HepG2 (cell line): ENCODE results near the gene PCP4L1. TPM values are rescaled to one million over a fixed set of nuclear protein-coding genes. Genes with fewer than 3 reads are reported as not detected.

ENCODE experiments used
- FOXK2 ChIP-seq: fragments of 450-650 bp; IDR thresholded peaks from 2 replicates; pipeline ENCODE4 v1.6.1; 2016
- GFI1 ChIP-seq: sonication (generic); formaldehyde crosslinking; IDR thresholded peaks from 2 replicates; pipeline ENCODE4 v1.5.0; 2020; ENCODE audit warnings: missing genetic modification reagents, mild to moderate bottlenecking, borderline replicate concordance
- HMG20B ChIP-seq: conservative IDR thresholded peaks from 2 replicates; pipeline ENCODE4 v1.6.1; 2016; ENCODE audit warnings: missing genetic modification reagents, missing compliant biosample characterization
- KAT7 ChIP-seq: IDR thresholded peaks from 2 replicates; pipeline ENCODE4 v1.6.1; 2018; ENCODE audit warnings: borderline replicate concordance, missing compliant biosample characterization
- NPAS2 ChIP-seq: sonication (generic); formaldehyde crosslinking; IDR thresholded peaks from 2 replicates; pipeline ENCODE4 v1.8.0; 2022; ENCODE audit warnings: mild to moderate bottlenecking, missing genetic modification reagents, borderline replicate concordance
- RBFOX2 ChIP-seq: fragments of 200-400 bp; formaldehyde crosslinking; IDR thresholded peaks from 2 replicates; pipeline ENCODE4 v1.6.1; 2017; ENCODE audit warnings: low read depth, mild to moderate bottlenecking, low read length
- SPEN ChIP-seq: sonication (generic); formaldehyde crosslinking; IDR thresholded peaks from 2 replicates; pipeline ENCODE4 v1.5.1; 2020; ENCODE audit warnings: low read depth, mild to moderate bottlenecking, missing genetic modification reagents
- SRY ChIP-seq: sonication (generic); formaldehyde crosslinking; IDR thresholded peaks from 2 replicates; pipeline ENCODE4 v1.8.0; 2022; ENCODE audit warnings: mild to moderate bottlenecking, missing genetic modification reagents
- TFAP4 ChIP-seq: sonication (generic); IDR thresholded peaks from 2 replicates; pipeline ENCODE4 v1.6.1; 2016; ENCODE audit warnings: low read depth, borderline replicate concordance
- ZBTB39 ChIP-seq: sonication (generic); formaldehyde crosslinking; IDR thresholded peaks from 2 replicates; pipeline ENCODE4 v1.5.0; 2020; ENCODE audit warnings: missing genetic modification reagents
- ZFP36L1 ChIP-seq: sonication (generic); formaldehyde crosslinking; IDR thresholded peaks from 2 replicates; pipeline ENCODE4 v1.8.0; 2022; ENCODE audit warnings: mild to moderate bottlenecking, missing genetic modification reagents, moderate library complexity
- ZFP90 ChIP-seq: sonication (generic); formaldehyde crosslinking; IDR thresholded peaks from 2 replicates; pipeline ENCODE4 v1.8.0; 2022; ENCODE audit warnings: missing genetic modification reagents, mild to moderate bottlenecking, inconsistent platforms, borderline replicate concordance
- ZNF274 ChIP-seq: sonication (generic); formaldehyde crosslinking; IDR thresholded peaks from 2 replicates; pipeline ENCODE4 v1.5.1; 2020; ENCODE audit warnings: mild to moderate bottlenecking, missing genetic modification reagents
- ZNF280B ChIP-seq: sonication (generic); formaldehyde crosslinking; IDR thresholded peaks from 2 replicates; pipeline ENCODE4 v1.5.0; 2020; ENCODE audit warnings: missing genetic modification reagents, mild to moderate bottlenecking, borderline replicate concordance
- ZNF343 ChIP-seq: sonication (generic); formaldehyde crosslinking; IDR thresholded peaks from 2 replicates; pipeline ENCODE4 v1.4.0; 2020; ENCODE audit warnings: mild to moderate bottlenecking, missing genetic modification reagents
- ZNF414 ChIP-seq: sonication (generic); formaldehyde crosslinking; IDR thresholded peaks from 2 replicates; pipeline ENCODE4 v1.5.0; 2020; ENCODE audit warnings: missing genetic modification reagents
- ZNF546 ChIP-seq: sonication (generic); formaldehyde crosslinking; conservative IDR thresholded peaks from 2 replicates; pipeline ENCODE4 v1.8.1; 2023; ENCODE audit warnings: mild to moderate bottlenecking, missing genetic modification reagents
- ZNF547 ChIP-seq: sonication (generic); formaldehyde crosslinking; IDR thresholded peaks from 2 replicates; pipeline ENCODE4 v1.5.1; 2020; ENCODE audit warnings: mild to moderate bottlenecking, missing genetic modification reagents
- ZNF615 ChIP-seq: sonication (generic); formaldehyde crosslinking; IDR thresholded peaks from 2 replicates; pipeline ENCODE4 v1.5.0; 2020; ENCODE audit warnings: mild to moderate bottlenecking, missing genetic modification reagents, borderline replicate concordance
- ZNF691 ChIP-seq: sonication (generic); formaldehyde crosslinking; IDR thresholded peaks from 2 replicates; pipeline ENCODE4 v1.4.0; 2020; ENCODE audit warnings: missing genetic modification reagents, low read depth, mild to moderate bottlenecking, borderline replicate concordance
- ZNF770 ChIP-seq: sonication (generic); formaldehyde crosslinking; IDR thresholded peaks from 2 replicates; pipeline ENCODE4 v1.5.0; 2020; ENCODE audit warnings: mild to moderate bottlenecking, missing genetic modification reagents
- ZNF772 ChIP-seq: sonication (generic); formaldehyde crosslinking; IDR thresholded peaks from 2 replicates; pipeline ENCODE4 v1.5.0; 2020; ENCODE audit warnings: mild to moderate bottlenecking, missing genetic modification reagents
- polyA plus RNA-seq, 8 experiments: library from polyadenylated mRNA; depleted of rRNA in 3 of 8; stranded (reverse) in 7 of 8; unstranded in 1 of 8; fragments of >200 nt; fragmentation: Illumina TruSeq in 4 of 8; extraction: Trizol in 4 of 8; gene quantifications; 2 replicates each; pipeline versions ENCODE4 v1.2.1 to v1.2.3, GENCODE V29; 2011 to 2016; ENCODE audit warnings: low read depth in 4 of 8, missing spikeins in 1 of 8, mixed read lengths in 1 of 8; ENCODE audit not compliant: insufficient read depth in 1 of 8
- total RNA-seq, 5 experiments: library from RNA; depleted of rRNA; stranded (reverse); fragments of >200 nt; fragmentation: Illumina TruSeq; extraction: Trizol; gene quantifications; 2 replicates each; pipeline ENCODE4 v1.2.3, GENCODE V29; 2016; ENCODE audit warnings: low read depth in 1 of 5

PCP4L1 gene
- total and polyA plus RNA-seq, 2 of the 13 experiments (the other 11 are each of a cell fraction or from before 2014, with no cell fraction given), result 0.28 TPM; not detected in 1

DNA sequence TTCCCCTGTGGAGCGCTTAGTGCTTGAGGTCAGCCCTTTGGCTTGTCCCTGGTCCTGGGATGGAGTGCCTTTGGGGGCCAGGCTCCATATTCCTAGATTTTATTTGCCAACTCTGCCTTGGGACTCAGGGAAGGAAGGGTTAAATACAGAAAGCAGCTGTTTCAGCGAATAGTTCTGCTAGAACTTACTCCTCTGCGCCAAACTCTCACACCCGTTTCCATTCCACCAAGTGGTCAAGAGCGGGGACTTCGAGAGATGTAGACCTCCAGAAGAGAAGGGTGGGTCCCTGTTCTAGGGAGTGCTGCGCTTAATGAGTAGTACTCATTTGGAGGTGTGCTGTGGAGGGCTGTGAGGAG is 33.4 kb upstream of the PCP4L1 start (continued):
- TF ChIP-seq ZNF770 (CRISPR knock-in tag) (no peak), ZNF343 (CRISPR knock-in tag) (no peak), NPAS2 (no peak), ZNF414 (0 out of 2 replicates have a peak, but pooled peaks have one; percentile 21), FOXK2 (no peak), ZBTB39 (CRISPR knock-in tag) (no peak), ZFP90 (CRISPR knock-in tag) (no peak; the same call in 1 of the 2 replicates), ZNF547 (CRISPR knock-in tag) (0 out of 2 replicates have a peak, but pooled peaks have one; percentile 8), SRY (CRISPR knock-in tag) (0 out of 2 replicates have a peak, but pooled peaks have one; percentile 10), ZNF772 (peak; percentile 9; the same call in 1 of the 2 replicates), ZNF691 (CRISPR knock-in tag) (0 out of 2 replicates have a peak, but pooled peaks have one; percentile 23), SPEN (CRISPR knock-in tag) (no peak), ZNF546 (CRISPR knock-in tag) (no peak), TFAP4 (peak; percentile 52; the same call in 1 of the 2 replicates), ZFP36L1 (CRISPR knock-in tag) (0 out of 2 replicates have a peak, but pooled peaks have one; percentile 21), GFI1 (CRISPR knock-in tag) (0 out of 2 replicates have a peak, but pooled peaks have one; percentile 3), RBFOX2 (0 out of 2 replicates have a peak, but pooled peaks have one; percentile 34), KAT7 (CRISPR knock-in tag) (0 out of 2 replicates have a peak, but pooled peaks have one; percentile 4), ZNF615 (CRISPR knock-in tag) (0 out of 2 replicates have a peak, but pooled peaks have one; percentile 40), ZNF280B (CRISPR knock-in tag) (no peak), HMG20B (CRISPR knock-in tag) (no peak), ZNF274 (CRISPR knock-in tag) (no peak)
